Neuron (in vitro differentiated cells): ENCODE results near the gene TSPAN4.
A peak's percentile ranks its signal among the peaks of the same experiment; 100 is the strongest.

Source experiments
- H2AFZ ChIP-seq: one replicate; pipeline ENCODE4 v1.6.1; 2013; ENCODE audit warnings: low read depth, mild to moderate bottlenecking, inconsistent platforms, low read length, moderate library complexity
- H3K27me3 ChIP-seq: one replicate; pipeline ENCODE4 v1.6.1; 2013; ENCODE audit warnings: low read length; ENCODE audit not compliant: insufficient read depth
- H3K36me3 ChIP-seq: one replicate; pipeline ENCODE4 v1.6.1; 2013; ENCODE audit warnings: low read length; ENCODE audit not compliant: insufficient read depth
- H3K4me1 ChIP-seq: one replicate; pipeline ENCODE4 v1.6.1; 2013; ENCODE audit warnings: low read length; ENCODE audit not compliant: insufficient read depth
- H3K4me3 ChIP-seq: 2 replicates; pipeline ENCODE4 v1.5.1; 2013; ENCODE audit warnings: mild to moderate bottlenecking, low read length, moderate library complexity
- H3K9me3 ChIP-seq: one replicate; pipeline ENCODE4 v1.6.1; 2013; ENCODE audit warnings: low read length

Gene TSPAN4

DNA sequence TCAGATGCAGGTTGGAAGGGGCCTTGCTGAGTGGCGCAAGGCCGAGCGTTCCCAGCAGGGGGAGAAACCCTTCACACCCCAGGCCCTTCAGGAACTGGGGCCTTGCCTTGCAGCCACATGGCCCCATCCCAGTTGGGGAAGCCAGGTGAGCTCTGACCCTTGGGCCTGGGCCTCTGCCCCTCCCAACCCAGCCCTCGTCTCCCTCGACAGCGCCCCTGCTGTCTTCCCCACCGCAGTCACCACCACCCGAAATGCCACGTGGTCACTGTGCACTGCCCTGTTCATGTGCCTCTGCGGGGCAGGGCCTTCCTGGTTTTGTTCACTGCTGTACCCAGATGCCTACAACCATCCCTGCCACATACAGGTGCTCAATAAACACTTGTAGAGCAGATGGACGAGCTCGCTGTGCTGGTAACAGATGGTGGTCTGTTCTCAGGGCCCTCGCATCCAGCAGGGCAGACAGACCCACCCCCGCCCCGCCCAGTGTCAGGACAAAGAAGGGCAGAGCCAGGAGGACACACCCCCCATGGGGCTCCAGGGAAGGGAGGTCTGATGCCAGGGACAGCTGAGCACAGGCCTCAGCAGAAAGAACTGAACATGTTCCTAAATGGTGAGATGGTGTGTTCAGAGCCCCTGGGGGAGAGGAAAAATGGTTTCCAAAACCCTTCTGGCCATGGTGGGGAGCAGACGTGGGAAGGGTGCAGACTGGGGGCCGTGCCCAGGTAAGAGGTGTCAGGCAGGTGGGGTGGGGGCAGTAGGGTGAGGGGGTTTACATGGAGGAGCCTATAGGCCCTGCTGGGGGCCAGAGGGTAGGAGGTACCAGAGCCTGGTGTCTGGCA, 4.0 kb upstream of the TSPAN4 start:
- Histone ChIP-seq H3K9me3 (no peaks in the 10 kb centered on the region), H2AFZ (no peak overlapping the region), H3K27me3 (no peaks in the 10 kb centered on the region), H3K36me3 (peaks cover 54% of the 10 kb centered on the region), H3K4me3 (no peak overlapping the region), H3K4me1 (peaks cover 26% of the 10 kb centered on the region)

DNA sequence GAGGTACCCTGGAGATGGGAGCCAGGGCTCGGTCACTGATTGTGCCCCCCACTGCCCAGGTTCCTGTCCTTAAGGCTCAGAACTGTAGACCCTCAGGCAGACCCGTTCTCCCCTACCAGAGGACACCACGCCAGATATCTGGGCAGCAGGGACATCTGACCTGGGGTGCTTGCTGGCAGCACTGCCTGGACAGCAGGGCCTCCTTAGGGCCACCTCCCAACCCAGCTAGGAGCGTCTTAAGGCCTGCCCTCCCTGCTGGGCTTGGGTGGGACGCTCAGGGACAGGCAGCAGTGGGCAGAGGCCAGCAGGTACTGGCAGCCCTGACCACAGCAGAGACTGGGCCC, 3.4 kb upstream of the TSPAN4 start:
- H3K9me3 ChIP-seq, result no peaks in the 10 kb centered on the region
- no peak overlapping the region for H2AFZ ChIP-seq
- H3K4me1 ChIP-seq, result peaks cover 28% of the 10 kb centered on the region
- peaks cover 54% of the 10 kb centered on the region for H3K36me3 ChIP-seq
- no peak overlapping the region for H3K4me3 ChIP-seq
- no peaks in the 10 kb centered on the region for H3K27me3 ChIP-seq

DNA sequence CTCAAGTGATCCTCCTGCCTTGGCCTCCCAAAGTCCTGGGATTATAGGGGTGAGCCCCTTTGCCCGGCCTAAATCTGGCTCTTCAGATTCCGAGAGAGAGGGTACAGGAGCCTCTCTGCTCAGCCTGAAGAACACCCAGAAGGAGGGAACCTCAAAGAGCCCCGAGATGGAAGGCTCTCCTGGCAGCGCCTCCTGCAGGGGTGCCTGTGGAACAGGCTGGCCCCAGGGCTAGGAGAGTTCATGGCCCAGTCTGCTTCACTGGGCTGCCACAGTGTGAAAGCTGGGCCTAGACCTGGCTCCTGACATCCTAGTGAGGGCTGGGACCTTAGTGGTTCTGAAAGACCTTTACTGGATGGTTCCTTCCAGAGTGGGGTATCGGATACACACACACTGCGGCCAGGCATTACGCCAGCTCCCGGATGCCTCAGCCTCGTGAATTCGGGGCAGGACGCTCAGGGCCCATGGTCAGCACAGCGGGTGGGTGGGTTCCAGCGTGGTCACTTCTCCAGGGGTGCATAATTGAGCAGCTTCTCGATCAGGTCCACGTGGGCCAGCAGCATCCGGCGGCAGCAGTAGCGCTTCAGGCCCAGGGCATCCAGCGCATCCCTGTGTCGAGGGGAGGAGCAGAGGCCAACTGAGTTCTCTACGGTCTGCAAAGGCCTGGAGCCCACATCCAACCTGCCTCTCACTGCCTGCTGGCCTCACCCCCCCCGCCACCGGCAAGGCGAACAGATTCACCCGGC, 2.6 kb upstream of the TSPAN4 start:
- Histone ChIP-seq H2AFZ (no peak overlapping the region), H3K27me3 (no peaks in the 10 kb centered on the region), H3K4me1 (peaks cover 30% of the 10 kb centered on the region), H3K9me3 (no peaks in the 10 kb centered on the region), H3K36me3 (peaks cover 54% of the 10 kb centered on the region), H3K4me3 (no peak overlapping the region)

DNA sequence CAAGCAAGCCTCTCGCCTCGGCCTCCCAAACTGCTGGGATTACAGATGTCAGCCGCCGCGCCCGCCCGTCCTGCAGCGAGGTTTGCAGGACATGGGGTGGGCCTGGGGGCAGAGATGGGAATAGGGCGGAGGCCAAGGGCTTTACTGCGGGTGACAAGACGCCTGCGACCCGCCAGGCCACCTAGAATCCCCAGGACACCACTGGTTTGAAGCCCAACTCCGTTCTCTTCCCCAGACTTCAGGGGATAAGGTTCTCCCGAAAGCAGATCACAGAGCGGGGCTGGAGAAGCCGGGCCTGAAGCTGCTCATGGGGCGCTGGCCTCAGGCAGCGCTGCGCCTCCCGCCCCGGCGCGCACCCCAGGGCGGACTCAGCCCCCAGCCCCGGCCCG, 677 bp upstream of the TSPAN4 start:
- Histone ChIP-seq H3K36me3 (peaks cover 42% of the 10 kb centered on the region), H3K9me3 (no peaks in the 10 kb centered on the region), H3K4me1 (peaks cover 40% of the 10 kb centered on the region), H2AFZ (no peak overlapping the region), H3K27me3 (no peaks in the 10 kb centered on the region), H3K4me3 (peak overlapping the region; percentile 95)

DNA sequence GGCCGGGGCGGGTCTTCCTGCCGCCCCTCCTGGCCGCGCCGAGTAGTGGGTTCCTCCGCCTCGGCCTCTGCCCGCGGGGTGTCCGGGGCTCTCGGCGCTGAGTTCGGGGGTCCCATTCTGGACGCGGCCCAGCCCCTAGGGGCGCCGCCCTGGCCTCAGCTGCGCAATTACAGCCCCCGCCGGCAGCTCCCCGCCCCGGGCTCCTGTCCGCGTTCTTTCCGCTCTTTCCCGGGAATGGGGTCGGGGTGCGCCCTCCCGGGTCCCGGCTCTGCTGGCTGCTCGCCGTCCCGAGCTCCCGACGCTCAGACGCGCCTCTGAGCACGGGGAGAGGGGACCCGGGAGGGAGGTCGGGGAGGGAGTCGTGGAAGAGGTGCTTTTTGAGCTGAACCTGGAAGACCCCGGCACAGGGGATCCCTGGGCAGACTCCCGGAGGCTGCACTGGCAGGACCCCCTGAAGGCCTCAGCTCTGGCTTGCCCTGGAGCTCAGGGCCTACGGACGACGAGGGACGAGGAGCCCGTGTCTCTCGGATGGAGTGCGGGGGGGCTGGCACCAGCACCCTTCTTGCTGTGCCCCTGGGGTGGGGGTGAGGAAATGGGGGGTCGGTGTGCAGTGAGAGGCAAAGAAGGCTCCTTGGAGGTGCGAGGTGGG, 558 bp downstream of the TSPAN4 start:
- H3K9me3 ChIP-seq, result no peaks in the 10 kb centered on the region
- H2AFZ ChIP-seq, result no peak overlapping the region
- H3K27me3 ChIP-seq, result no peaks in the 10 kb centered on the region
- H3K4me3 ChIP-seq, result peak overlapping the region; percentile 95
- H3K36me3 ChIP-seq, result peaks cover 31% of the 10 kb centered on the region
- H3K4me1 ChIP-seq, result peaks cover 40% of the 10 kb centered on the region

DNA sequence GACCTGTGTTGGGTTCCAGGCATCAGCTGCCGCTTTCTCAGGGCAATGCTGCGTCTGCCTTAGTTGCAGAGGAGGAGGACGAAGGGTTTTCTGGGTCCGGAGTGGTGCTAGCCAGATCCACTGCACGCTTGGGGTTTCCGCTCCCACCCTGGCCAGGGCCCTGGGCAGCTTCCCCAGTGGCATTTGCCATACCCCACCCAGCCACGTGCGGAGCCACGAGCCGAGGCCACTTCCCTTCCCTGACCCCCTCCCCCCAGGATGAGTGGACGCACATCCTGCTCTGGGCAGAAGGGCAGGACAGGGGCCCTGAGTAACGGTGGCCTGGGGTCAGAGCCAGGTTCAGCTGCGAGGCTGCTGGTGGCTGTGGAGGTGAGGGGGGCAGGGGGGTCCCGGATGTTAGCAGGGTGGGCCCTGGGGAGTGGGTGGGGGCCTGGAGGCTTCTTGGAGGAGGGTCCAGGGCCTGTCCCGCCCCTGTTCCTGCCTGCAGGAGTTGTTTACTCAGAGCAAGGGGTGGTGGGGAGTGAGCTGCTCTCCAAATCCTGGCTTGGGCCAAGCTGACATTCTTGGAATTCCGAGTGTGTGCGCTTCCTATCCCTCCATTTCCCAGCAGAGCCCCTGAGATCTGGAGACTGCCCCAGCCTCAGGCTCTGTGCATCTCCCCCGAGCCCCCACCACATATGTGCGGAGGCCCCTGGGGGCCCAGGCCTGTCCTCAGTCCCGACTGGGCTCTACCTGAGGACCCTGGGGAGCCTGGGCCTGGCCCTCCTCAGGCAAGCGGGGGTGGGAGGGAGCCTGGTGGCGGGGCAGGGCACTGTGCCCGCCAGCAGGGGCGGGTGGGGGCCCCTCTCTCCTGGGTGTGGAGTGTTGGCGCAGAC, 1.4 kb downstream of the TSPAN4 start:
- H2AFZ ChIP-seq, result no peak overlapping the region
- no peaks in the 10 kb centered on the region for H3K27me3 ChIP-seq
- H3K4me3 ChIP-seq, result peak overlapping the region; percentile 95
- no peaks in the 10 kb centered on the region for H3K9me3 ChIP-seq
- H3K4me1 ChIP-seq, result peaks cover 47% of the 10 kb centered on the region
- peaks cover 23% of the 10 kb centered on the region for H3K36me3 ChIP-seq

DNA sequence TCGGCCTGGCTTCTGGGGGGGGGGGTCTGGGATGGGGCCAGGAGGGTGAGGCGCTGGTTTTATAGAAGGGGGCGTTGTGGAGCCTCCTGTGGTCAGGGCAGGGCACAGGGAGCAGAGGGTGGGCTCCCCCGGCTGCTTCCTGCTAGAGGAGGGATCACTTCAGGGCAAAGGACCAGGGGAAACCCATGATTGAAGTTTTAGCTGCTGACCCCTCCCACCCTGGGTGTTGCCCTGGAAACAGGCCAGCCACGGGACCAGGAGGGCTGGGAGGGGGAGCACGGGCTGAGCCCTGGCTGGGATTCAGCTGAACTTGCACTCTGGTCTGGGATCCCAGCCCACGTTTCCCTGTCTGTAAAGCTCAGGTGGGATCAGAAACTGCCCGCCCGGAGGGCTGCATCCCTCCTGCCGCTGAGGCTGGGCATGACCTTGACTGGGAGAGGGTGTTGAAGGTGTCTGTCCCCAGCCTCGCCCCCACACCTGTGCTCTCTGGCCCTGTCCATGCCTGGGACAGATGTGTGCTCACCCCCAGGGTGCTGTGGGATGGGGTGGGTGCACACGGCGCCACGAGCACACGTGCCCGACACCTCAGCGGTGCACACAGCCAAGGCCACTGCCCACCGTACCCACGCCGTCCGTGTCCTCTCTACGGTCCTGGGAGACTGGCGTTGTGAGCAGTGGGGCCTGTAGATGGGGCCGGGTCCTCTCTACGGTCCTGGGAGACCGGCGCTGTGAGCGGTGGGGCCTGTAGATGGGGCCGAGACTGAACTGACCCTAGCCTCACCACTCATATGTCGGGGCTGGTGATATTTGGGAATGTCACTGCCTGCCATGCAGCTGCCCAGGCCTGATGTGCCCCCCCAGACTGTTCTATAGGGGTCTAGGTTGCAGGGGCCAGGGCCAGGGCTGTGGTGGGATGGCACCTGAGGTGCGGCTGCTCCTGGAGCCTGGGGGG, 2.3 kb downstream of the TSPAN4 start:
- H2AFZ ChIP-seq, result no peak overlapping the region
- no peaks in the 10 kb centered on the region for H3K27me3 ChIP-seq
- peaks cover 14% of the 10 kb centered on the region for H3K36me3 ChIP-seq
- H3K9me3 ChIP-seq, result no peaks in the 10 kb centered on the region
- H3K4me1 ChIP-seq, result peaks cover 50% of the 10 kb centered on the region
- no peak overlapping the region for H3K4me3 ChIP-seq

DNA sequence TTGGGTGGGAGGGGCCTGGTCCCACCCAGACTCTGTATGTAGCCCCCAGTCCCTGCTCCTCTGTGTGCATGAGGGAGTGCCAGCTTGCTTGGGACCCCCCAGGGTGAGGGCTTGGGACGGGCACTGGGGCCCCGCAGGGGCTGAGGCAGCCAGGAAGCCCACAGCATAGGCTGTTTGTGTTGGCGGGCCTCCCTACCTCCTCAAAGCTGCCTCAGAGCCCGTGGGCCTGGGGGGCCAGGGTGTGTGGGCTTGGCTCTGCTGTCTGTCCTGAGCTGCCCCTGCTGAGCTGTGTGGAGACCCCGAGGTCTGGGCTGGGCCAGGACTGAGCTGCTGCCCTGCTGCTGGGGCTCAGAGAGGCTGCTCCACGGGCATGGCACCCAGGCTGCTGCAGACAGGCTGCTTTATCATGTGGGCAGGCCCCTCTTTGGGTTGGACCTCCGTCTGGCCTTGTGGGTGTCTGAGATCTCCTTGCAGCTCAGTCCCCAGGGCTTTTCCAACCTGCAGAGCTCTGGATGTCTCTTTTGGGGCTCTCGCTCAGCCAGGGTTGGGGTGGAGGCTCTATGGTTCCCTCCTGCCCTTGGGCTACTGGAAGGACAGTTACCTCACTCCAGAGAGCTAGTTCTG, 3.3 kb downstream of the TSPAN4 start:
- H3K9me3 ChIP-seq, result no peaks in the 10 kb centered on the region
- H2AFZ ChIP-seq, result no peak overlapping the region
- H3K27me3 ChIP-seq, result no peaks in the 10 kb centered on the region
- H3K4me3 ChIP-seq, result no peak overlapping the region
- H3K36me3 ChIP-seq, result peaks cover 3% of the 10 kb centered on the region
- H3K4me1 ChIP-seq, result peaks cover 50% of the 10 kb centered on the region

DNA sequence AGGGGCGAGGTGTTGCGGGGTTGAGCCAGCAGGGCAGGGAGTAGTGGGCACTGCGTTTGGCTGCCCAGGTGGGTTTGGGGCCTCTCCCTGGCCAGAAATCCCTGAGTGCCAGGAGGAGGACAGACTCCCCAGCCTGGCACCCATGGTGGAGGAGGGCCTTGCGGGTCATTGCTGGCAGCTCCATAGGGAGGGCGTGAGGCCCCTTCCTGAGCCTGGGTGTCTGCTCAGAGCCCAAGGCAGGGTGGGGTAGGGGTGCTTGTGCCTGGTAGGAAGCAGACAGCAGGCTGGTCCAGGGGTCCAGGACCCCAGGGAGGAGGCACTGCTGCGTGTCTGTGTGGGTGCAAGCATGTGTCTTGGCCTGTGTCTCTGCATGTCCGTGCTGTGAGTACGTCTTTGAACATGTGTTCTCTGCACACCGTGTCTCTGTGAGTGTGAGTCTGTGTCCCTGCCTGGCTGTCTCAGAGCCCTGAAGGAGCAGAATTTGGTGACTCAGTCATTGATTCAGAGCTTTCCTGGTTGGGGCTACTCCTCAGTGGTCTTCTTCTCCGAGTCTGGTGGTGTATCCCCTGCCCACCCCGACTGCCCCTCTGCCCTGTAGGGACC, 3.9 kb downstream of the TSPAN4 start:
- H3K9me3 ChIP-seq, result no peaks in the 10 kb centered on the region
- no peak overlapping the region for H3K4me3 ChIP-seq
- no peak overlapping the region for H2AFZ ChIP-seq
- no peaks in the 10 kb centered on the region for H3K36me3 ChIP-seq
- H3K27me3 ChIP-seq, result no peaks in the 10 kb centered on the region
- H3K4me1 ChIP-seq, result peaks cover 51% of the 10 kb centered on the region

DNA sequence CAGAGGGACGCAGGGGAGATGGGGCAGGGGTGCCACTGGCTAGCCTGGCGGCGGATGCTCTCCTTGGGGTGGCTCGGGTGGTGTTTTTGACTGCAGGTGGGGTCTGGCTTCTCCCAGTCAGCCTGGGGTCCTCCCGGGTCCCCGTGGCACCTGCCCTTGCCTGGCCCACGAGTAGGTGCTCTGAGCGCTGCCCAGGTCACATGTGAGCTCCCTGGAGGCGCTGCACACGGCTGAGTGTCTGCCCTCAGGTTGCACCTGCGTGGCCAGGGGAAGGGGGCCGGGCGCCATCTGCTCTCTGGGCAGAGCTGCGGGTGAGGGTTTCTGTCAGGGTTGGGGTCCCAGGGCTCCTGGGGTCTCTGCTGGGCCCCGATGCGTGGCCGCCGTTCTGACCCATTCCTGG, 5.2 kb downstream of the TSPAN4 start:
- H3K36me3 ChIP-seq, result no peaks in the 10 kb centered on the region
- H2AFZ ChIP-seq, result no peak overlapping the region
- H3K4me3 ChIP-seq, result no peak overlapping the region
- no peaks in the 10 kb centered on the region for H3K27me3 ChIP-seq
- H3K4me1 ChIP-seq, result peaks cover 52% of the 10 kb centered on the region
- no peaks in the 10 kb centered on the region for H3K9me3 ChIP-seq

DNA sequence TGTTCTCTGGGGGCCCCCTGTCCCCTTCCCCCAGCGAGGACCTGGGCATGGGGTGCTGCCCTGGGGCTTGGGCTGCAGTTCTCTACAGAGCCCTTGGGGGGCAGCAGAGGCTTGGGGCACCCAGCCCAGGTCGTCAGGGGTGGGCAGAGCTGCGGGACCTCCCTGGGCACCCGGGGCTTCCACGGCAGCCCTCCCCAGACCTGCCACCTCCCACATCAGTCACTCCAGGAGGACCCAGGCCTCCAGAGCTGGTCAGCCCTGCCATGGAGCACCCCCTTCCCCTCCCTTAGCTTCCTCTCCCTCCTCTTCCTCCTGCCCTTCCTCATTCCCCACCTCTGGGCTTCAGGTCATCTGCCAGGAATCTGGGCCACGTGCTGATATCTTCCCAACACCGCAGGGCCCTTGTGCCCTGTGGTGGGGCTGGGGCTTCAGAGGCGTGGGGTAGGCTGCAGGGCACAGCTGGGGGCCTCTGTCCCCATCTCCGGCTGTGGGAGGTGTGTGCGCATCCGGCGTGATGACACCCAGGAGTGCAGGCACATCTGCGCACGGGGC, 5.8 kb downstream of the TSPAN4 start:
- H3K9me3 ChIP-seq, result no peaks in the 10 kb centered on the region
- peaks cover 54% of the 10 kb centered on the region for H3K4me1 ChIP-seq
- no peak overlapping the region for H2AFZ ChIP-seq
- H3K4me3 ChIP-seq, result no peak overlapping the region
- no peaks in the 10 kb centered on the region for H3K36me3 ChIP-seq
- no peaks in the 10 kb centered on the region for H3K27me3 ChIP-seq
